ENCODE data around the gene RALGAPA1.

DNA sequence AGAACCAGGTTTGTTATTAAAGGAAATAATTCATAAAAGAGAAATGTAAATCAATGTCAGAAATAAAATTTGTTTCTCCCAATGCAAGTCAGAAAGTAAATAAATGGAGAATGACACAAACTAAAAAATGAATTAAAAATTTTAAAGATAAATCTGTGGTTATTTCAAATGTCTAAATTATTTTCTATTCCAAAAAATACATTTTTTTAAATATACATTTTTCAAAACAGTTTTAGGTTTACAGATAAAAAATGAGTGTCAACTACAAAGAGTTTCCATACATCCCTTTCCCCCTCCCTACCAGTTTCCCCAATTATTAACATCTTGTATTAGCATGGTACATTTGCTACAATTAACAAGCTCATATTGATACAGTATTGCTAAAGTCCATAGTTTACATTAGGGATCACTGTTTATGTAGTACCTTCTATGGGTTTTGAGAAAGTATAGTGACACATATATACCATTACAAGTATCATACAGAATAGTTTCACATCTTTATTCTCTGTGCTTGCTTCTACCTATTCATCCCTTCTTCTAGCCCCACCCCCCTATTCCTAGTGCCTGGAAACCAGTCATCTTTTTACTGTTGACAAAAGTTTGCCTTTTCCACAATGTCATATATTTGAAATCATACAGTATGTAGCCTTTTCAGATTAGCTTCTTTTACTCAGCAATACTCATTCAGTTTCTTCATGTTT lies 104.2 kb downstream of the RALGAPA1 start:
- TF ChIP-seq GATA2 (IDR thresholded peaks at IDR 0.05; ENCODE audit: low read depth, low read length) (no peak), GATA3 (IDR thresholded peaks at IDR 0.05; ENCODE audit: low read depth, low read length) (no peak)
